HG02870 (cell line): ENCODE results near the gene SHMT2.
A peak's percentile ranks its signal among the peaks of the same experiment; 100 is the strongest.
"Not testable (repeated sequence)": the region's sequence is repeated elsewhere in the genome, so short reads cannot be mapped to it uniquely, and the experiment has no call there.

Source experiments
- ATAC-seq: cut with Tn5 transposase; IDR thresholded peaks from one replicate; pipeline ENCODE4 v1.9.1; 2021; ENCODE audit warnings: mild to moderate bottlenecking, moderate library complexity; ENCODE audit not compliant: unreplicated experiment

The SHMT2 gene

DNA sequence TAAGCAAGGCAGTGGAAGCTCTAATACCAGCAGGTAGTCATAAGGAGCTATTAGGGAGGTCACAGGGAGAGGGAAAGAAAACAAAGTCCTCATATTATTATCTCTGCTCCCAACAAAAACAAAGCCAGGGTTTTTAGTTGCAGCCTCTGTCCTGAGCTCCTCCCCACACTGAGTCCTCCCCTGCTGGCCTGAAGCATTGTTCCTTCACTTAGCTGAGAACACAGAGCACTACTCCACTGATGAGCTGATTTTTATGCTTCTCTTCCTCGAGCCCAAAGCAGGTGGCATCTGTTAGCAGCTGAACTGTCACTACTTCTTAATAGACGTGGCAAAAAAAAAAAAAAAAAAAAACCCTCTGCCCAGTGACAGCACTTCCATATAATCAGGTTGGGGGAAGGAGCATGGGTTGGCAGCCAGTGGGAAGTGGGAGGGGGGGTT lies 31.9 kb downstream of the SHMT2 start:
- no peak for ATAC-seq

GRCh38 chr12:57262126-57262822 lies 32.8 kb downstream of the SHMT2 start:
- no peak for ATAC-seq

DNA sequence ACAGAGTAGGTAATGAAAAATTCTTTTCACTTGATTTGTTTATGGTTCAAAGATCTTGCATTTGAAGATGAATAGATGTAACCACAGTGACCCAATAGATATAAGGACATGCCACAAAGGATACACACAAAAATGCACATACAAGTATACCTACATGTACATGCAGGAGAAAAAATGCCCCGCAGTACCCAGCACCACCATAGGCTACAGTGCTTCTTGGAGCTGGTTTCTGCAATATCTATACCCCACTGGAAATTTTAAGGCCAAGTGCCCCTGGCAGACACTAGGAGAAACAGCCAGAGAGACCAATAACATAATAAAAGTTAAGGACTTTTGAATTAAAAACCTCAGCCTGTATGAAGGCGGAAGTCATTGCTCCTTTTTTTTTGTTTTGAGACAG lies 33.6 kb downstream of the SHMT2 start:
- ATAC-seq = no peak

GRCh38 chr12:57266681-57267080 lies 37.2 kb downstream of the SHMT2 start:
- ATAC-seq = no peak

DNA sequence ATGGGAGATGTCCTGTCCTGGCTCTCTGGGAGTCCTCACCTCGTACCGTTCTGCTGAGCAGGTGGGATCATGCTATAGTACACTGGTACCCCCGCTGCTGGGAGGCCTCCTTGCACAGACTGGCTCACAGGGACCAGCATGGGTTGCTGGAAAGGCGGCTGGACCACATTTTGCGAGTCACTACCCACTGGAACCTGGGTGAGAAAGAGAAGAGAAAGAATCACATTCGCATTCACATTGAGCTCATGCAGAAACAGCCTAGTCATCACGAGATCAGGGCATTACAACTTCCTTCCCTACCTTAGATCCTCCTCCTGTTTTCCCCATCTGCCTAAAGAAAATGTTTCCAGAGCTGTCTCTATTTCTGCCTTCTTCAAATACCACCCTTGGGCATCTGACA lies 38.8 kb downstream of the SHMT2 start:
- ATAC-seq = no peak

DNA sequence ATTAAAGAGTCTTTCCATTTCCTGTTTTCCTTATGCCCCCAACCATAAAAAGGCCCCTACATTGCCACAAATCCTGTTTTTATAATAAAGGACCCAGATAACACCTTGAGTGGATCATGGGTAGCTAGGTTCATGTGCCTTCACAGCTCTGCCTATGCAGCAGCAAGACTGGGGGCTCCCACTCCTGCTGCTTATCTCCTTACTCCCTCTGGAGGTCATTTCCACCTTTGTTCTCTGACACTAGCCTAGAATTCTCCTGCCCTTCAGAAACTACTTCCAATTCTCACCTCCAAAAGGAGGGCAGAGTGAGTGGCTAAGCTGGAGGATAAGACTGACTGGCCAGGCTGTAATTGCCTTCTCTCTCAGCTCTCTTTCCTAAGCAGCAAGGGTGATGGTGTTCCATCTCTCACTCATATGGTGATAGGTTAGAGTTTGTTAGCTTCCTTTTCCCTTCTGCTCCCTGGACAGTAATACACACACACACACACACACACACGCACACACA lies 41.5 kb downstream of the SHMT2 start:
- ATAC-seq = no peak

DNA sequence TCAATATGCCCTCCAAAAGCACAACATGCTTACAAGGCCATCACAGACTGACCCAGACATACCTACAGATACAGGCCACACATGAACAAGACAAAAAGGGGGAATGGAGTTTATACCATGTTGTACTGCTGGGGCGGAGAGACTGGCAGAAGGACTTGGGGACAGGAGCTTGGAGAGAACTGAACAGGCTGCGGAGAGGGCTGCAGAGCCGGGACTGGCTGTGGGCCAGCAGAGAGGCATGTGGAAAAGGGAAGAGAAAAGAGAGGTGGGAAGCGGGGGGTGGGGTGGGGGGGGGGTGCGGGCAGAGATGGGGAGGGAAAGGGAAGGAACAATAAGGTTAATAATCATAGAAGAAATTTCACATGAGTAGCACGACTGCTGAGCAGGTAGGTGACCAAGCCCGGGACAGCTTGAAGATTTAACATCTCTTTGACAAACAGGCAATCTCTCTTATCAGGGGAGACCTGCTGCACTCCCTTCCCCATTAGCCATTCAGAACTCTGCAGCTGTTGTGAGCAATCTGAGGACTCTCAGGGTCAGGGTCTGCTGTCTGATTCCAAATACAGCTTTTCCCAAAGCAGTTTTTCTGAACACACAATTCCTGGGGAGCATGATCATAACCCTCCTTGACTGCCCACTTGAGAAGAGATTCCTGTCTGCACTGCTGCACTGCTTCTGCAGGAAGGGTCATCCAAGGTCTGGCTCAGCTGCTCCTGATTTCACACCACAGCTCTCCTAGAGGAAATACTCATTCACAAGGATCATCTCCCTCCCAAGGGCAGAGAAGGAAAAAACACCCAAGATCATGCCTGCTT lies 43.0 kb downstream of the SHMT2 start:
- ATAC-seq = no peak

DNA sequence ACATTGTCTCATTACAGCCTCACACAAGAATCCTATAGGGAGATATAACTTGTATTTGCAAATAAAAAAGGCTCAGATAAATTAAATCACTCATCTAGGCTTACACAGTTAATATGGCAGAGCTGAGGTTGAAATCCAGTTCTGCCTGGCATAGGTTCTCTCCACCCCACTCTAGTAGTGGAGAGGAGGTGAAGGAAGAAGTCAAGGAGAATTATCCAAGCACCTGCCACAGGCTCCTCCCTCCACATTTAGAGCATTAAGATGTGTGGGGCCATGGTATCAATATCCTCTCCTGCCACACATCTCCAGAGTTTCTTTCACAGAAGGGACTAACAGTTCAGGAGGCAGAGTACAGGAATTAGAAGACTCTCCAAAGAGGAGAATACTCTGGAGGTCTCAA lies 44.0 kb downstream of the SHMT2 start:
- ATAC-seq = no peak

GRCh38 chr12:57276233-57276632 lies 46.7 kb downstream of the SHMT2 start:
- not testable (repeated sequence) for ATAC-seq

DNA sequence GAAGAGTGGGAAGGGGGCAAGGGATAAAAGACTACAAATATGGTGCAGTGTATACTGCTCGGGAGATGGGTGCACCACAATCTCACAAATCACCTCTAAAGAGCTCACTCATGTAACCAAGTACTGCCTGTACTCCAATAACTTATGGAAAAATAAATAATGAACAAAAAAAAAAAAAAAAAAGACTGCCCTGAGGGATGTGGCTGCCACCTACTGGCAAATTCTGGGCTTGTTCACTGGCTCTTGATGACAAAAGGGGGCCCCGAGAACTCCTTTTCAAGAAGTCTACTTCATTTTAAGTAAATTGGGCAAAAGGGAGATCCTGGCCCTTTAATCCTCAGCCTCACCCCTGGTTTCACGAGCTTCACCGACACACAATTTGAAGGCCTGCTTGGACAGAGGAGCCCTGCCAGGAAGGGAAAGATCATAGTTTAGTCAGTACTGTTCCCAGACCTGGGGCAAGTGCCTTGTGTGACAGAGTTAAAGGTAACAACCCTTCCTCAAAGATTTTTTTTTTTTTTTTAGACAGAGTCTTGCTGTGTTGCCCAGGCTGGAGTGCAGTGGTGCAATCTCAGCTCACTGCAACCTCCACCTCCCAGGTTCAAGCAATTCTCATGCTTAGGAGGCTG lies 47.5 kb downstream of the SHMT2 start:
- no peak for ATAC-seq

DNA sequence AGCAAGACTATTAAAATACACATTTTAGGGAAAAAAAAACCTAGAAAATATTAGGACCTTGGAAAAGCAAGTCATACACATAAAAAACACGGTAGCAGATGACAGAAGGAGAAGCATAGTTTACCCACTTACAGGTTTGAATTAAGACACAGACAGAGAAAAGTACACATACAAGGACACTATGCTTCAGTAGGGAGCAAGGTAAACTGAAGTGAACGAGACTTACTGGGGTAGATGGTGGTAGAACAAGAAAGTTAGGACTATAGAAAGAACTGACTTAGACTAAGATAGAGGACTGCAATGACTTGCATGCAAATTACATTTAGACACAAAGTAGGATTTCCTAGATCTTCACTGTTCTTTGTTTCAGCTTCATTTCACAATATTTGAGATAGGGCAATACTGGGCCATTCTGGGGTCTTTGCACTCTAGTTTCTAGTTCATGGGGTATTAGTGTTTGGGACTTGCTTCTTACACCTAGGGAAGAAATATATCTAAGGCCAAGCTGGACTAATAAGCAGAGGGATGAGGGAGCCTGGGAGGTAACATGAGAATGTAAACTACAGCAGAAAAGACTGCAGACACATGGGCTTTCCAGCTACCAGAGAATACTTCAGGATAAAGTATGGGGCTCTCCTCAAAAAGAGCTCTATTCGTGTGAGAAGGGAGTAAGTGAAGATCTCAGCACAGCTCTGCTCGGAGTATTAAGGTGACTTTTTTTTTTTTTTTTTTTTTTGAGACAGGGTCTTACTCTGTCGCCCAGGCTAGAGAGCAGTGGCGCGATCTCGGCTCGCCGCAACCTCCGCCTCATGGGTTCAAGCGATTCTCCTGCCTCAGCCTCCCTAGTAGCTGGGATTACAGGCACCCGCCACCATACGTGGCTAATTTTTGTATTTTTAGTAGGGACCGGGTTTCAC lies 49.2 kb downstream of the SHMT2 start:
- no peak for ATAC-seq

- ATAC-seq = peak; percentile 96
Measured at GRCh38 chr12:57280211-57281062, 50.9 kb downstream of the SHMT2 start.

DNA sequence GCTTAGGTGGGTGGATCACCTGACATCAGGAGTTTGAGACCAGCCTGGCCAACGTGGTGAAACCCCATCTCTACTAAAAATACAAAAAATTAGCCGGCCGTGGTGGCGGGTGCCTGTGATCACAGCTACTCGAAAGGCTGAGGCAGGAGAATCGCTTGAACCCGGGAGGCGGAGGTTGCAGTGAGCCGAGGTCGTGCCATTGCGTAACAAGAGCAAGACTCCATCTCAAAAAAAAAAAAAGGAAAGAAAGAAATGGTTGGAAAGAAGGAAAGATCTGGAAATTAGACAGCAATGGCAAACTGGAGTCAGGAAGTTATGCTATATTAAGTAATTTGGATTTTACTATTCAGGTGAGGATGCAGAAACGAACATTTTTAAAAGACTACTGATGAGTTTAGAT lies 52.6 kb downstream of the SHMT2 start:
- ATAC-seq = not testable (repeated sequence)
